Measurements from ENCODE around the gene TNFRSF14. TPM values are rescaled to one million over a fixed set of nuclear protein-coding genes. Genes with fewer than 3 reads are reported as not detected.

Gene TNFRSF14
- total and polyA plus RNA-seq, 2 of the 13 experiments (the other 11 are each of a cell fraction or from before 2014, with no cell fraction given): 11.9 to 49.9 TPM

GRCh38 chr1:2586154-2587070, 30.2 kb downstream of the TNFRSF14 start, which contains the start of gene PRXL2B (continued):
- TF ChIP-seq PRDM10 (CRISPR knock-in tag; IDR thresholded peaks at IDR 0.05; ENCODE audit: low read depth) (no peak), ZNF501 (CRISPR knock-in tag; IDR thresholded peaks at IDR 0.05) (no peak), CERS6 (CRISPR knock-in tag; IDR thresholded peaks at IDR 0.05) (no peak), ZSCAN5A (CRISPR knock-in tag; IDR thresholded peaks at IDR 0.05; ENCODE audit: borderline replicate concordance) (no peak), ZNF687 (CRISPR knock-in tag; IDR thresholded peaks at IDR 0.05) (peak; percentile 61), ZNF121 (CRISPR knock-in tag; IDR thresholded peaks at IDR 0.05) (peak; percentile 83), HDAC6 (IDR thresholded peaks at IDR 0.05; ENCODE audit: low read depth, low read length) (no peak), SMC3 (IDR thresholded peaks at IDR 0.05; ENCODE audit: low read length) (no peak), POGK (CRISPR knock-in tag; conservative IDR thresholded peaks at IDR 0.05) (no peak; the same call in 1 of the 2 replicates), POLR2A (IDR thresholded peaks at IDR 0.05; ENCODE audit: insufficient read depth in 1 of 2, low read depth in 2 of 2, low read length in 2 of 2) (0 out of 4 replicates have a peak, but pooled peaks of 1 of the 2 experiments have one; percentile 38), FOXM1 (CRISPR knock-in tag; IDR thresholded peaks at IDR 0.05) (no peak), ZBTB3 (CRISPR knock-in tag; IDR thresholded peaks at IDR 0.05; ENCODE audit: borderline replicate concordance, low read depth) (no peak), SALL1 (CRISPR knock-in tag; IDR thresholded peaks at IDR 0.05) (peak; percentile 73), ZNF580 (CRISPR knock-in tag; IDR thresholded peaks at IDR 0.05; ENCODE audit: borderline replicate concordance, low read depth) (no peak)

Data from HepG2 (cell line).